Breast epithelium (tissue), 3 donors: ENCODE results near the gene QTRT2.

ENCODE experiments used
- POLR2A ChIP-seq: fragments of 450-650 bp; IDR thresholded peaks from one replicate; pipeline ENCODE4 v1.6.1; 2016; ENCODE audit warnings: antibody characterized with exemption, mild to moderate bottlenecking, moderate library complexity
- TF ChIP-seq, protein P1 (sequence below), 3 donors: fragments of 450-650 bp; IDR thresholded peaks; one replicate each; pipeline ENCODE4 v1.5.1; 2016 to 2017; ENCODE audit warnings: antibody characterized with exemption in 3 of 3, mild to moderate bottlenecking in 3 of 3, moderate library complexity in 3 of 3

GRCh38 chr3:114103181-114103580 lies 46.6 kb downstream of the QTRT2 start:
- TF ChIP-seq, protein P1, sequence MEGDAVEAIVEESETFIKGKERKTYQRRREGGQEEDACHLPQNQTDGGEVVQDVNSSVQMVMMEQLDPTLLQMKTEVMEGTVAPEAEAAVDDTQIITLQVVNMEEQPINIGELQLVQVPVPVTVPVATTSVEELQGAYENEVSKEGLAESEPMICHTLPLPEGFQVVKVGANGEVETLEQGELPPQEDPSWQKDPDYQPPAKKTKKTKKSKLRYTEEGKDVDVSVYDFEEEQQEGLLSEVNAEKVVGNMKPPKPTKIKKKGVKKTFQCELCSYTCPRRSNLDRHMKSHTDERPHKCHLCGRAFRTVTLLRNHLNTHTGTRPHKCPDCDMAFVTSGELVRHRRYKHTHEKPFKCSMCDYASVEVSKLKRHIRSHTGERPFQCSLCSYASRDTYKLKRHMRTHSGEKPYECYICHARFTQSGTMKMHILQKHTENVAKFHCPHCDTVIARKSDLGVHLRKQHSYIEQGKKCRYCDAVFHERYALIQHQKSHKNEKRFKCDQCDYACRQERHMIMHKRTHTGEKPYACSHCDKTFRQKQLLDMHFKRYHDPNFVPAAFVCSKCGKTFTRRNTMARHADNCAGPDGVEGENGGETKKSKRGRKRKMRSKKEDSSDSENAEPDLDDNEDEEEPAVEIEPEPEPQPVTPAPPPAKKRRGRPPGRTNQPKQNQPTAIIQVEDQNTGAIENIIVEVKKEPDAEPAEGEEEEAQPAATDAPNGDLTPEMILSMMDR (IDR thresholded peaks at IDR 0.05) = no peak
- TF ChIP-seq POLR2A = no peak
